Brain microvascular endothelial cell (primary cell): Measurements from ENCODE around the gene EIPR1.

Source experiments
- DNase-seq: peaks from one replicate; pipeline ENCODE4 v3.0.0-alpha.2; 2020
- H3K27ac ChIP-seq: fragments of 250-450 bp; sonication (Bioruptor Pico); 2 replicates; pipeline ENCODE4 v1.5.1; 2020; ENCODE audit warnings: mild to moderate bottlenecking, moderate library complexity
- H3K27me3 ChIP-seq: fragments of 250-450 bp; sonication (Bioruptor Pico); replicated peaks from 2 replicates; pipeline ENCODE4 v1.5.1; 2020; ENCODE audit warnings: mild to moderate bottlenecking
- H3K36me3 ChIP-seq: fragments of 250-450 bp; sonication (Bioruptor Pico); replicated peaks from 2 replicates; pipeline ENCODE4 v1.5.1; 2020; ENCODE audit warnings: mild to moderate bottlenecking
- H3K4me3 ChIP-seq: 2 replicates; pipeline ENCODE4 v1.5.1; 2011; ENCODE audit warnings: low read depth, mild to moderate bottlenecking, control low read depth, low read length, moderate library complexity
- in situ Hi-C: cut with HindIII; loops from 2 replicates; pipeline ENCODE4 v1.10.0; 2017; ENCODE audit warnings: low sequenced_read_pairs, low pct_ligation_motif_present
- TF ChIP-seq, protein P1 (sequence below): IDR thresholded peaks from 2 replicates; pipeline ENCODE4 v1.5.1; 2011; ENCODE audit warnings: low read depth, mild to moderate bottlenecking, moderate library complexity, low read length, control low read depth, inconsistent platforms; ENCODE audit errors: missing control alignments

The EIPR1 gene

DNA sequence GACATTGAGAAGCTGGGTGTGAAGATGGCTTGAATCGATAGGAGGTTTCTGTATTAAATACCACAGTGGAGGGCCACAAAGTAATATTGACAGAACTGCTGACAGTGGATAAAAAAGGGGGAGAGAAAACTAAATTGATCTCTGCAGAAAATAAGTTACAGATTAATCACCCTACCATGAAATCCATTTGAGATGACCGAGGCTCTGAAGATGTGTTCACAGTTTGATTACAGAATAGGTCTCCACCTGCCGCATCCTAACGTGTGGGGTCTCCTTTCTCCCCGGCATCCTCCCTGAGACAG, 165.6 kb downstream of the EIPR1 start:
- no peak overlapping the region for H3K27ac ChIP-seq
- in situ Hi-C loops: no loop called here
- no peak for DNase-seq
- no peaks in the 10 kb centered on the region for H3K27me3 ChIP-seq
- no peaks in the 10 kb centered on the region for H3K36me3 ChIP-seq
- TF ChIP-seq, protein P1, sequence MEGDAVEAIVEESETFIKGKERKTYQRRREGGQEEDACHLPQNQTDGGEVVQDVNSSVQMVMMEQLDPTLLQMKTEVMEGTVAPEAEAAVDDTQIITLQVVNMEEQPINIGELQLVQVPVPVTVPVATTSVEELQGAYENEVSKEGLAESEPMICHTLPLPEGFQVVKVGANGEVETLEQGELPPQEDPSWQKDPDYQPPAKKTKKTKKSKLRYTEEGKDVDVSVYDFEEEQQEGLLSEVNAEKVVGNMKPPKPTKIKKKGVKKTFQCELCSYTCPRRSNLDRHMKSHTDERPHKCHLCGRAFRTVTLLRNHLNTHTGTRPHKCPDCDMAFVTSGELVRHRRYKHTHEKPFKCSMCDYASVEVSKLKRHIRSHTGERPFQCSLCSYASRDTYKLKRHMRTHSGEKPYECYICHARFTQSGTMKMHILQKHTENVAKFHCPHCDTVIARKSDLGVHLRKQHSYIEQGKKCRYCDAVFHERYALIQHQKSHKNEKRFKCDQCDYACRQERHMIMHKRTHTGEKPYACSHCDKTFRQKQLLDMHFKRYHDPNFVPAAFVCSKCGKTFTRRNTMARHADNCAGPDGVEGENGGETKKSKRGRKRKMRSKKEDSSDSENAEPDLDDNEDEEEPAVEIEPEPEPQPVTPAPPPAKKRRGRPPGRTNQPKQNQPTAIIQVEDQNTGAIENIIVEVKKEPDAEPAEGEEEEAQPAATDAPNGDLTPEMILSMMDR: no peak
- no peak overlapping the region for H3K4me3 ChIP-seq

GRCh38 chr2:3211256-3212060, 166.2 kb downstream of the EIPR1 start:
- TF ChIP-seq, protein P1: no peak
- no peak for DNase-seq
- Histone ChIP-seq H3K36me3 (no peaks in the 10 kb centered on the region), H3K4me3 (no peak overlapping the region), H3K27me3 (no peaks in the 10 kb centered on the region), H3K27ac (no peak overlapping the region)
- in situ Hi-C loops: no loop called here

DNA sequence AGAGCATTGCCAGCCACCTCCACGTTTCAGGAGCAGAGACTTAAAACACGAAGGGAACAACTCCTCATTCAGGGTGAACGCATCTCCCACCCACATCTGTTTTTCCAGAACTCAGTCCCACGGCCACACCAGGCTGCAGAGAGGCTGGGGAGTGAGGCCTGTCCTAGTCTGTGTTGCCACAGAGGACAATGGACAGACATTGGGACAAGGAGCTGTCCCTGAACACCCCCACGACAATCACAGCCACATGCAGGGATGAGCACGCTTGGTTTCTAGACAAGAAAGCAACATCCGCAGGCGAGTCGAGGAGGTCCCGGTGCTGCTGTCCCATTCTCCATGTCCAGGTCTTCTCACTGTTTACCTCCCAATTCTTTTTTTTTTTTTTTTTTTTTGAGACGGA, 167.4 kb downstream of the EIPR1 start:
- no peaks in the 10 kb centered on the region for H3K27me3 ChIP-seq
- no peak overlapping the region for H3K4me3 ChIP-seq
- DNase-seq: no peak
- in situ Hi-C loops: no loop called here
- TF ChIP-seq, protein P1: no peak
- H3K36me3 ChIP-seq: no peaks in the 10 kb centered on the region
- no peak overlapping the region for H3K27ac ChIP-seq

DNA sequence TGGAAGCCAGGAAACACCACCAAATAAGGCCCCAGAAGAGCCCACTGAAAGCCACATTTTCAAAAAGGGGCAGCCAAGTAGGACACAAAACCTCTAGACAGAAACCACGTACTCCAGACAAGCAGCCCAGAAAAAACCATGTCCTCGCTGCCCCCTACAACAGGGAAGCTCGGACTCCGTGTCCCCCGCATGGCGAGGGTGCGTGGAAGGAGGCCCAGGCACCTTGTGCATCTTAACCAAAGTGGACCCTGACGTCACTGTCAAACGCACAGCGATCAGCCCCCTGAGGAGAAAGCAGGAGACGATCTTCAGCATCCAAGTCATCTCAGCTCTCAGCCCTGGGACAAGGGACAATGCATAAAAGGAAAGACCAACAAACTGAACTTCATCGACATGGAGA, 168.4 kb downstream of the EIPR1 start:
- Histone ChIP-seq H3K27ac (no peak overlapping the region), H3K27me3 (no peaks in the 10 kb centered on the region), H3K4me3 (no peak overlapping the region), H3K36me3 (no peaks in the 10 kb centered on the region)
- in situ Hi-C loops: no loop called here
- TF ChIP-seq, protein P1: no peak
- no peak for DNase-seq

DNA sequence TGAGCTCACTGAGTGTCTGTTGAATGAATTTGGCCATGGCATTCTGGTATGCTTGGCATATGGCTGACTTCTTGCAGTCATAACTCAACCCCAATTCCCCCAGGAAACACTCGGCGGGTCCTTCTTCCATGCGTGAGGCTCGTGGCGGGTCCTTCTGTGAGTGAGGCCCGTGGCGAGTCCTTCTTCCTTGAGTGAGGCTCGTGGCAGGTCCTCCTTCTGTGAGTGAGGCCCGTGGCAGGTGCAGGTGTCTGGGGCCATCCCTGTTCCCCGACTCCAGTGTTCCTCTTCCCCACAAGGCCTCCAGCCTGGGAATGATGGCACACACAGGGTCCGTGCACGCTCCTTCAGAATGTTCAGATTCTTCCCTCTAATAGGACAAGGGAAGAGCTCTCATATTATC, 169.0 kb downstream of the EIPR1 start:
- in situ Hi-C loops: no loop called here
- Histone ChIP-seq H3K27ac (no peak overlapping the region), H3K27me3 (no peaks in the 10 kb centered on the region), H3K4me3 (no peak overlapping the region), H3K36me3 (no peaks in the 10 kb centered on the region)
- TF ChIP-seq, protein P1: no peak
- no peak for DNase-seq

GRCh38 chr2:3208179-3208578, 169.4 kb downstream of the EIPR1 start:
- H3K36me3 ChIP-seq: no peaks in the 10 kb centered on the region
- DNase-seq: no peak
- in situ Hi-C loops: no loop called here
- H3K27ac ChIP-seq: no peak overlapping the region
- no peaks in the 10 kb centered on the region for H3K27me3 ChIP-seq
- no peak overlapping the region for H3K4me3 ChIP-seq
- TF ChIP-seq, protein P1: no peak
